NOMO-1 (cell line): ENCODE results near the gene ADCYAP1.
"Not testable (repeated sequence)": the region's sequence is repeated elsewhere in the genome, so short reads cannot be mapped to it uniquely, and the experiment has no call there.

ENCODE experiments used
- DNase-seq, 2 experiments: peaks; one replicate each; lab custom pipeline; 2025; ENCODE audit not compliant: unreplicated experiment in 2 of 2; lab: John Stamatoyannopoulos, UW

The ADCYAP1 gene

DNA sequence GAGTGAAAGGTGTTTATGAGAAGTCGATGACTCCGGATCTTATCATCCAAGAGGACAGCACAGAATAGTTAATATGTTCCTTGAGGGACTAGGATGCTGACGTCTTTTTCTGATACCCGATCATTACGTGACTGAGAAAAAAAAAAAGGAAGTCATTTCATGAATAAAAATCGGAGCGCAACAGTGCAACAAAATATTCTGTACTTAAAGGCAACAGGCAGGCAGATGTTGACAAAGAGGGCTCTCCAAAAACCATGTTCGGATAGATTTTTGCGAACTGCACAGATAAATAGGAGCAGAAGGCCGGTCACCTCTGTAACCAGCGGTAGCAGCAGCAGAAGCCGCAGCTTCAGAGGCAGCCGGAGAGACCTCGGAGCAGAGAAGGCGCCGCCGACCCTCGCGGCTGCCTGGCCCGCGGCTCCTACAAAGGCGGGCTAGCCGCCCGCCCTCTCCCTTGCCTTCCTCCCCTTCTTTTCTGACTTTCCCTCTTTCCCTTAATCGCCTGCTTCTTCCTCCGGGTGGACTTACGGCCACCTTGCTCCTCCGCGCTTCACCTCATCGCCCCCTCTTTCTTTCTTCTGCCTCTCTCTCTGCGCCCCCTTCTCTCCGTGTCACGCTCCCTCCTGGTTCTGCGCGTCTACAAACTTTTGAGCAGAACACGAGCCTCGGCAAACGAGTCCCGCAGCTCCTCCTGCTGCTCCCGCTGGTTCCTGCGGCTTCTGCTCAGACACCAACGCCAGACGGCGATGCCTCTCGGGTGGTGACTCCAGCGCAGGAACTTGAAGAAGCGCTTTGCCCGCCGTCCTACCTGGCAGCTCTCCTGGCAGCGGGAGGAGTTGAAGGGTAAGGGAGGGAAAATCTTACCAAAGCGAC lies at the start of gene ADCYAP1:
TSS of gene ADCYAP1 (plus strand) at position 654 of the 873 bp plus-strand sequence. CDS start 516 bp downstream, outside the sequence.
- DNase-seq: no peak

GRCh38 chr18:857986-858385 lies 46.7 kb upstream of the ADCYAP1 start:
- DNase-seq: no peak

DNA sequence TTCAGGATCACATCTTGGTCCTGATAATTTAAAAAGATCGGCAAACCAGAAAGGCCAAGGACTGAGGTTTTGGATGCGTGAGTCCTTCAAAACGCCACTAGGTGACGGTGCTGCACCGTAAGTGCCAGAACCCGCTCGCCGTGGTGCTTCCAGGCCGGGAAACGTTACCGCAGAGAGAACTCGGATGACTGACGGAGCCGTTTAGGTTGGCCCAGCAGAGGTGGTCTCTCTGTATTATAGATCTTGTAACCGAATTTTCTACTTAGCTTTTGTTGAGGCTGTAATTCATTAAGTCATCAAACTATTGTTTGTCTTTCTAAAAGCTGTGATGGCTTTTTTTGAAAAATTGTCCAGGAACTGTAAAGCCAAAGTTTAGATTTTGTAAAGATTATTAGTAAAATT lies 39.8 kb upstream of the ADCYAP1 start:
- peak; percentile 46 to 64 for DNase-seq

DNA sequence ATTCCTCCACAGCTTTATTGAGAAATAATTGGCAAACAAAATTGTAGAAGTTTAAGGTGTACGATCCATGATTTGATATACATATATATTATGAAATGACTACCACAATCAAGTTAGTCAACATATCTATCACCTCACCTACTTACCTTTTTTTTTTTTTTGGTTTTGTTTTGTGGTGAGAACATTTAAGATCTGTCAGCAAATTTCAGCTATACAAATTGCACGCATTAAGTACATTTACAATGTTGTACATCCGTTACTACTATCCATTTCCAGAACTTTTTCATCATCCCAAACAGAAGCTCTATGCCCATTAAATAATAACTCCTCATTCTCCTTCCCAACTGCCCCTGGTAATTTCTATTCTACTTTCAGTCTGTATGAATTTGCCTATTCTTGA lies 37.4 kb upstream of the ADCYAP1 start:
- DNase-seq: no peak

- DNase-seq: not testable (repeated sequence)
Measured at GRCh38 chr18:873426-873825, 31.2 kb upstream of the ADCYAP1 start.

DNA sequence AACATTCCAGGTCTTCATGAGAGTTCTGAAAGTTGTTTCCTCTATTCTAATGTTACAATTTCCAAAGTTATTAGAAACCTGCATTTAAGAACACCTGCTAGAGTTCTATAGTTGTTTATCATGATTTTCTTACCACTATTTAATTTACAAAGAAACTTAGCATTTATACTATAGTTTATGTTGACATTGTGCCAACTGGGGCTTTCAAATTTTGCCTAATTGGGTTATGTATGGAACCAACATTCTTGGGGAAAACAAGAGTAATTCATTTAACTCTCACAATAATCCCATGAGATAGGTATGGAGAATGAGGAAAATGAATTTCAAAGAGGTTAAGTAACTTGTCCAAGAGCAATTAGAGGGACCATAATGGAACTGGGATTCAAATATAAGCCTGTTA lies 28.8 kb upstream of the ADCYAP1 start:
- no peak for DNase-seq

- DNase-seq: no peak
Measured at GRCh38 chr18:877238-877637, 27.4 kb upstream of the ADCYAP1 start.

GRCh38 chr18:886076-886475 lies 18.6 kb upstream of the ADCYAP1 start:
- DNase-seq: no peak

GRCh38 chr18:887716-888115 lies 17.0 kb upstream of the ADCYAP1 start:
- no peak for DNase-seq

- DNase-seq: no peak
Measured at GRCh38 chr18:892316-892715, 12.4 kb upstream of the ADCYAP1 start.

- no peak for DNase-seq
Measured at GRCh38 chr18:896315-896714, 8.4 kb upstream of the ADCYAP1 start.

DNA sequence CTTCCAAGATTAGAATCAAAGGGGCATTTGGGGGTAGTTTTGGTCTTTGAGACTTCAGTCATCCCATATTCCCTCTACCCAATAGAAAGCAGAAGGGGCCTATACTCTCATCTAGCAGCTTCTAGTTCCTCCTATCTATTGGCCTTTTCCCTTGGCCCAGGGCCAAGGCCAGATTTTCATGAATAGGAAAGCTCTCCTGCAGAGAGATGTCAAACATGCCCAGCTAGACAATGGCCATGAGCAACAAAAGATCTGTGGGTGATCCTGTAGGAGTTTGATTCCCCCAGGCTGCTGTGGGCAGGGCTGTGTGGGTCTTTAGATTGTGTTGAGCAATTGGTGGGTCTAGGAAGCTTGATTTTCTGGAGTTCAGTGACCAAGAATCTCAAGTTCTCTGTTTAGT lies 2.9 kb upstream of the ADCYAP1 start:
- no peak for DNase-seq

GRCh38 chr18:902229-902628 lies 2.4 kb upstream of the ADCYAP1 start:
- no peak for DNase-seq

DNA sequence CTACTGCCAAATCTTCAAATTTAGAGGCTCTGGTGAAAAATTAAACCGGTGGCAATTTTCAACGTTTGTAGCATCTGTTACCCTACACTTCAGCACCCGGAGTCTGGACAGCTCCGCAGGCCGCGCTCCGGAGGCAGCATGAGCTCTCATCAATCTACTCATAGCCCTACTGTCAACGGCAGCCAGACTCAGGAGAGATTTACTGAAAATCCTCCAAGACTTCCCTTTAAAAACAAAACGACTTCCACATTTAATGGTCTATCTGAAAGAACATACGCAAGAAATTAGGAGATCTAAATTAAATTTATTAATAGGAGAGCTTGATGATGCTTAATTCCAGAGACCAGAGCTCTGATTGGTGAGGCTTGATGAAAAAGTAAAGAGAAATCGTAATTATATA lies 970 bp upstream of the ADCYAP1 start:
- DNase-seq: peak; percentile 2 to 17

DNA sequence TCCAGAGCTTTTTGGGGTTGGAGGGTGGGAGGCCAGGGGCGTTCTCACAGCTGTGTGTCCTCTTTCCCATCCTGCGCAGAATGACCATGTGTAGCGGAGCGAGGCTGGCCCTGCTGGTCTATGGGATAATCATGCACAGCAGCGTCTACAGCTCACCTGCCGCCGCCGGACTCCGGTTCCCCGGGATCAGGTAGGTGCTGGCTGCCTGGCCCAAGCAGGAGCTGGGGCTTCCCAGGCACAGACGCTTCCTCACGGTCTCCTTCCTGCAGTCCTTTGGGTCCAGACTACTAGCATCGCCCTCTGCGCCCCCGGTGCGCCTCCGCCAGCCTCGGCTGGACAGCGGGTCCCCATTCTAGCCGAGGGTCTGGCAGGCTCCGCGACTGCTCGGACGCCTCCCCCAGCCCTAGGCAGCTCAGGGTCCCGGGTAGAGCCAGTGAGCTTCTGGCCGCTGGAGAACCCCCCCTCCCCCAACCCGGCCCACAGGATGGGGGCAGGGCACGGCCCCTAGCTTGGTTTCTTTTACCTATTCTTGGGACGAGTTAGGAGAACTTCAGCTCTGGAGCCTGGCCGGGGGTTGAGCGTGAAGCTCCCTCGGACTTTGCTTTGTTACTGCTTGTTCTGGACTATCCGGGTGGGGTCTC lies 756 bp downstream of the ADCYAP1 start:
- DNase-seq: no peak

GRCh38 chr18:905948-906415 lies 1.3 kb downstream of the ADCYAP1 start:
- no peak for DNase-seq

- no peak for DNase-seq
Measured at GRCh38 chr18:906416-907114, 1.9 kb downstream of the ADCYAP1 start.

- DNase-seq: no peak
Measured at GRCh38 chr18:907115-907884, 2.6 kb downstream of the ADCYAP1 start.

DNA sequence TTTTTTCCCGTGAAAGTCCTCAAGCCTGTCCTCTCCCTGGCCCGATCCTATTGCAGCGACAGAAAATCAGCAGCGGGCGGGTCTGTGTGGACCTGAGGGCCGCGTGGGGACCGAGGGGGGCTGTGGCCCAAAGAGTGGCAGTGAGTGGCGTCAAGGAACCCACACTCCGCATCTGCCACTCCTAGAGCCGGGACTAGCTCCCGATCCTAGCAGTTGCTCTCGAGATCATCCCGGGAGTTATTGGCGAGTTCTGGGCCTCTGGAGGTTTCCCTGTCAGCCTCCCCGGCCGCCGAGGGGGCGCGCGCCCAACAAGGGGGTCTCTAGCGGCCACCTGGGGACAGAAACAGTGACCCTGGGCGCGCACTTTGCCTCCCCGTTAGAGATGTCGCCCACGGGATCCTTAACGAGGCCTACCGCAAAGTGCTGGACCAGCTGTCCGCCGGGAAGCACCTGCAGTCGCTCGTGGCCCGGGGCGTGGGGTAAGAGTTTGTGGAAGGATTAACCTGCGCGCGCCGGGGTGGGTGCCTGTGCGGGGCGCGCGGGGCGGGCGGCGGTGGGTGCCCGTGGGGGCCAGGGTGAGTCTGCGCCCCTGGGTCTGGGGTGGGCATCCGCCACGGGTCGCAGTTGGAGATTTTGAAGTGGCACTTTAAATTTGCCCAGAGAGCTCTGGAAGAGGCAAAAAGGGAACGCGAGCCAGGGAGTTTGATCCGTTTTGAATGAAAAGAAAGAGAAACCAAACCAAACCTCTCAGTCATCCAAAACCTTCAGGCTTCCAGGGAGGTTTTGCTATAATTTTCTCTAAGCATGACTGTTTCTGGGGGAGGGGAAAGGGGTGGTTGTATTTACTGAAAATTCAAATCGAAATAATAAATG lies 3.5 kb downstream of the ADCYAP1 start:
- no peak for DNase-seq
